Smooth muscle cell (in vitro differentiated cells): ENCODE measurements around the gene ARID1B. TPM values are rescaled to one million over a fixed set of nuclear protein-coding genes. Genes with fewer than 3 reads are reported as not detected.

Experiments
- DNase-seq: peaks from one replicate; lab custom pipeline; 2025; ENCODE audit not compliant: unreplicated experiment; lab: John Stamatoyannopoulos, UW
- H2AFZ ChIP-seq: fragments of 200-600 bp; sonication (generic); 2 replicates; pipeline ENCODE4 v1.6.0; 2016; ENCODE audit warnings: antibody characterized with exemption, low read depth, mild to moderate bottlenecking
- H3F3A ChIP-seq: fragments of 200-600 bp; sonication (generic); 2 replicates; pipeline ENCODE4 v1.6.0; 2017; ENCODE audit warnings: antibody characterized with exemption, low read depth
- H3K27ac ChIP-seq: fragments of 200-600 bp; sonication (generic); 2 replicates; pipeline ENCODE4 v1.5.1; 2016; ENCODE audit warnings: low read depth, mild to moderate bottlenecking
- H3K27me3 ChIP-seq: fragments of 200-600 bp; sonication (generic); 2 replicates; pipeline ENCODE4 v1.6.1; 2016; ENCODE audit warnings: low read depth, mild to moderate bottlenecking
- H3K36me3 ChIP-seq: fragments of 200-600 bp; sonication (generic); 2 replicates; pipeline ENCODE4 v1.5.1; 2016; ENCODE audit warnings: low read depth
- H3K4me1 ChIP-seq: fragments of 200-600 bp; sonication (generic); 2 replicates; pipeline ENCODE4 v1.5.1; 2016; ENCODE audit warnings: low read depth
- H3K4me2 ChIP-seq: fragments of 200-600 bp; sonication (generic); 2 replicates; pipeline ENCODE4 v1.6.0; 2016; ENCODE audit warnings: mild to moderate bottlenecking
- H3K4me3 ChIP-seq: fragments of 200-600 bp; sonication (generic); 2 replicates; pipeline ENCODE4 v1.5.1; 2016; ENCODE audit warnings: mild to moderate bottlenecking
- H3K79me2 ChIP-seq: fragments of 200-600 bp; sonication (generic); 2 replicates; pipeline ENCODE4 v1.6.0; 2016; ENCODE audit warnings: low read depth, mild to moderate bottlenecking
- H3K9ac ChIP-seq: fragments of 200-600 bp; sonication (generic); 2 replicates; pipeline ENCODE4 v1.6.0; 2016; ENCODE audit warnings: low read depth
- H3K9me3 ChIP-seq: fragments of 200-600 bp; sonication (generic); replicated peaks from 2 replicates; pipeline ENCODE4 v1.5.1; 2016; ENCODE audit warnings: low read depth
- H4K20me1 ChIP-seq: fragments of 200-600 bp; sonication (generic); 2 replicates; pipeline ENCODE4 v1.6.0; 2016; ENCODE audit warnings: low read depth
- CTCF ChIP-seq: fragments of 200-600 bp; sonication (generic); IDR thresholded peaks from 2 replicates; pipeline ENCODE4 v1.5.1; 2017; ENCODE audit warnings: borderline replicate concordance, mild to moderate bottlenecking, antibody characterized with exemption; ENCODE audit not compliant: insufficient read depth, poor library complexity, severe bottlenecking
- WGBS: methylation state at CpG from one replicate; pipeline ENCODE4 v1.1.7; 2016; ENCODE audit warnings: low lambda C conversion rate; 5-methylcytosine and 5-hydroxymethylcytosine counted together
- polyA plus RNA-seq: library from polyadenylated mRNA; unstranded; fragments of >200 nt; fragmentation: Nextera tagmentation; extraction: Ambion mirVana; gene quantifications from 2 replicates; pipeline ENCODE4 v1.2.1, GENCODE V29; 2016
- total RNA-seq: library from RNA; depleted of rRNA; stranded (reverse); fragments of >200 nt; gene quantifications from 2 replicates; pipeline ENCODE4 v1.2.3, GENCODE V29; 2014

The ARID1B gene
- total and polyA plus RNA-seq, 2 experiments from 2014 or later, result 30.1 to 65.4 TPM

GRCh38 chr6:156925026-156925425 lies 147.8 kb downstream of the ARID1B start:
- H4K20me1 ChIP-seq, result peaks cover 100% of the 10 kb centered on the region
- H3K4me2 ChIP-seq, result no peak overlapping the region
- no peaks in the 10 kb centered on the region for H3K9me3 ChIP-seq
- no peak overlapping the region for H3K9ac ChIP-seq
- no peak overlapping the region for H3K27ac ChIP-seq
- H3K4me1 ChIP-seq, result peaks cover 22% of the 10 kb centered on the region
- no peak for DNase-seq
- no peak overlapping the region for H2AFZ ChIP-seq
- H3F3A ChIP-seq, result no peaks in the 10 kb centered on the region
- H3K4me3 ChIP-seq, result no peak overlapping the region
- no peak for TF ChIP-seq CTCF
- no peaks in the 10 kb centered on the region for H3K36me3 ChIP-seq
- no peaks in the 10 kb centered on the region for H3K27me3 ChIP-seq
- peaks cover 97% of the 10 kb centered on the region for H3K79me2 ChIP-seq
- 89% methylated on average over 2 of the region's 2 CpGs for WGBS

GRCh38 chr6:156925718-156926607 lies 148.8 kb downstream of the ARID1B start:
- peak overlapping the region; percentile 17 for H3K27ac ChIP-seq

GRCh38 chr6:156928126-156928525 lies 150.9 kb downstream of the ARID1B start:
- Histone ChIP-seq H3K79me2 (peaks cover 97% of the 10 kb centered on the region), H3F3A (no peaks in the 10 kb centered on the region), H3K9ac (no peak overlapping the region), H3K4me1 (peaks cover 16% of the 10 kb centered on the region), H3K27ac (no peak overlapping the region), H3K9me3 (no peaks in the 10 kb centered on the region), H3K4me2 (no peak overlapping the region), H3K27me3 (no peaks in the 10 kb centered on the region), H3K36me3 (no peaks in the 10 kb centered on the region), H2AFZ (no peak overlapping the region), H4K20me1 (peaks cover 99% of the 10 kb centered on the region), H3K4me3 (no peak overlapping the region)
- no peak for TF ChIP-seq CTCF
- WGBS, result 96% methylated on average over 8 of the region's 8 CpGs
- DNase-seq, result no peak

More at GRCh38 chr6:156925718-156926607, 148.8 kb downstream of the ARID1B start:
- Histone ChIP-seq H3K4me3 (no peak overlapping the region), H3K4me2 (peak overlapping the region; percentile 48), H3F3A (no peaks in the 10 kb centered on the region), H3K9ac (no peak overlapping the region), H3K4me1 (peaks cover 16% of the 10 kb centered on the region), H4K20me1 (peaks cover 99% of the 10 kb centered on the region), H2AFZ (no peak overlapping the region), H3K27me3 (no peaks in the 10 kb centered on the region), H3K9me3 (no peaks in the 10 kb centered on the region), H3K79me2 (peaks cover 97% of the 10 kb centered on the region), H3K36me3 (no peaks in the 10 kb centered on the region)
- 63% methylated on average over 3 of the region's 3 CpGs for WGBS
- no peak for TF ChIP-seq CTCF
- no peak for DNase-seq

GRCh38 chr6:156928972-156929371 lies 151.8 kb downstream of the ARID1B start:
- H3K27me3 ChIP-seq, result no peaks in the 10 kb centered on the region
- peaks cover 99% of the 10 kb centered on the region for H4K20me1 ChIP-seq
- H3K9me3 ChIP-seq, result no peaks in the 10 kb centered on the region
- peaks cover 97% of the 10 kb centered on the region for H3K79me2 ChIP-seq
- TF ChIP-seq CTCF, result no peak
- H3K4me3 ChIP-seq, result no peak overlapping the region
- peaks cover 21% of the 10 kb centered on the region for H3K4me1 ChIP-seq
- no peak overlapping the region for H3K27ac ChIP-seq
- H3F3A ChIP-seq, result no peaks in the 10 kb centered on the region
- no peaks in the 10 kb centered on the region for H3K36me3 ChIP-seq
- H2AFZ ChIP-seq, result no peak overlapping the region
- no peak for DNase-seq
- no peak overlapping the region for H3K9ac ChIP-seq
- H3K4me2 ChIP-seq, result no peak overlapping the region
- WGBS, result 85% methylated on average over 5 of the region's 5 CpGs
